ENCODE results near the gene CCNJL. TPM values are rescaled to one million over a fixed set of nuclear protein-coding genes. Genes with fewer than 3 reads are reported as not detected.

CCNJL gene
- total and polyA plus RNA-seq, 4 donors = 0.07 to 0.84 (median 0.63) TPM

DNA sequence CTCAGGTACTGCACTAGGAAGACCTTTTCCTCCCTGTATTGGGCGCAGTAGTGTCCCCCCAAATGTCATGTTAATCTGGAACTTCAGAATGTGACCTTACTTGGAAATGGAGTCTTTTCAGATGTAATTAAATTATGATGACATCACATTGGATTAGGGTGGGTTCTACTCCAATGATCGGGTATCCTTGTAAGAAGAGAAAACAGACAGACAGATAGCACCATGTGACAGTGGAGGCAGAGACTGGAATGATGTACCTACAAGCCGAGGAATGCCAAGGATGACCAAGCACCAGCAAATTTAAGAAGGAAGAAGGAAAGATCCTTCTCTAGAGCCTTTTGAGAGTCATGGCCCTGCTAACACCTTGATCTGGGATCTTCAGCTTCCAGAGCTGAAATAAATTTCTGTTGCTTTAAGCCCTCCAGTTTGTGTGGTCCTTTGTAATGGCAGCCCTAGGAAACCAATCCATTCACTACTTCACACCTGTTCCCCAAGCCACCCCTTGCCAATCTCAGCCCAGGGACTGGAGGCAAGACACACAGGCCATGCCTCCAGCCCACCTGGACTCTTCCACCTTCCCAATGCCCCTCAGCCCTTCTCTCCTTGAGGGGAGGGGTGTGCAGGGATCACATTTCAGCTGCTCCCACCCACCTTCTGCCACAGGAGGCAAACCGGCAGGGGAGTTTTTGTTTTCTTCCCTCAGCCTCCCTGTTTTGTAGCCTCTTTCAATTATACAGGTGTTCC is 1.6 kb downstream of the CCNJL start:
- Histone ChIP-seq H3K27me3 (ENCODE audit: control insufficient read depth in 4 of 4, insufficient read depth in 4 of 4, low read length in 3 of 4) (peaks cover 0 to 9% (median 2%) of the 10 kb centered on the region in 4 donors), H3K36me3 (ENCODE audit: control insufficient read depth in 4 of 4, insufficient read depth in 3 of 4, low read depth in 1 of 4, low read length in 3 of 4) (no peaks in the 10 kb centered on the region), H3K4me3 (ENCODE audit: low read depth in 1 of 3, low read length in 3 of 3) (no peak overlapping the region), H3K9ac (ENCODE audit: low read depth in 1 of 2, low read length in 2 of 2) (no peak overlapping the region), H3K27ac (ENCODE audit: low read depth in 1 of 2, low read length in 2 of 2) (no peak overlapping the region), H3K4me1 (ENCODE audit: control insufficient read depth in 4 of 4, insufficient read depth in 4 of 4, low read length in 3 of 4) (peaks cover 0 to 11% (median 2%) of the 10 kb centered on the region in 4 donors), H3K9me3 (ENCODE audit: control insufficient read depth in 4 of 4, low read length in 3 of 4) (no peaks in the 10 kb centered on the region)
- TF ChIP-seq FOXA1 (IDR thresholded peaks at IDR 0.05) (no peak), RAD21 (IDR thresholded peaks at IDR 0.05) (no peak), RXRA (IDR thresholded peaks at IDR 0.05) (no peak), REST (IDR thresholded peaks at IDR 0.05) (no peak), JUND (IDR thresholded peaks at IDR 0.05) (no peak), HNF4A (conservative IDR thresholded peaks at IDR 0.05) (no peak), GABPA (IDR thresholded peaks at IDR 0.05 in 1 of 2, conservative IDR thresholded peaks at IDR 0.05 in 1 of 2) (no peak), TAF1 (conservative IDR thresholded peaks at IDR 0.05) (no peak), EGR1 (IDR thresholded peaks at IDR 0.05; ENCODE audit: low read depth in 2 of 2) (no peak), SP1 (IDR thresholded peaks at IDR 0.05) (no peak), YY1 (IDR thresholded peaks at IDR 0.05) (no peak), NR2F2 (IDR thresholded peaks at IDR 0.05) (no peak), HNF4G (IDR thresholded peaks at IDR 0.05) (no peak), FOXA2 (IDR thresholded peaks at IDR 0.05) (no peak)
- TF ChIP-seq, protein P1, sequence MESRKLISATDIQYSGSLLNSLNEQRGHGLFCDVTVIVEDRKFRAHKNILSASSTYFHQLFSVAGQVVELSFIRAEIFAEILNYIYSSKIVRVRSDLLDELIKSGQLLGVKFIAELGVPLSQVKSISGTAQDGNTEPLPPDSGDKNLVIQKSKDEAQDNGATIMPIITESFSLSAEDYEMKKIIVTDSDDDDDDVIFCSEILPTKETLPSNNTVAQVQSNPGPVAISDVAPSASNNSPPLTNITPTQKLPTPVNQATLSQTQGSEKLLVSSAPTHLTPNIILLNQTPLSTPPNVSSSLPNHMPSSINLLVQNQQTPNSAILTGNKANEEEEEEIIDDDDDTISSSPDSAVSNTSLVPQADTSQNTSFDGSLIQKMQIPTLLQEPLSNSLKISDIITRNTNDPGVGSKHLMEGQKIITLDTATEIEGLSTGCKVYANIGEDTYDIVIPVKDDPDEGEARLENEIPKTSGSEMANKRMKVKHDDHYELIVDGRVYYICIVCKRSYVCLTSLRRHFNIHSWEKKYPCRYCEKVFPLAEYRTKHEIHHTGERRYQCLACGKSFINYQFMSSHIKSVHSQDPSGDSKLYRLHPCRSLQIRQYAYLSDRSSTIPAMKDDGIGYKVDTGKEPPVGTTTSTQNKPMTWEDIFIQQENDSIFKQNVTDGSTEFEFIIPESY (IDR thresholded peaks at IDR 0.05) = no peak
- TF ChIP-seq, protein P2, sequence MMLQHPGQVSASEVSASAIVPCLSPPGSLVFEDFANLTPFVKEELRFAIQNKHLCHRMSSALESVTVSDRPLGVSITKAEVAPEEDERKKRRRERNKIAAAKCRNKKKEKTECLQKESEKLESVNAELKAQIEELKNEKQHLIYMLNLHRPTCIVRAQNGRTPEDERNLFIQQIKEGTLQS (IDR thresholded peaks at IDR 0.05) = no peak
- TF ChIP-seq, protein P3, sequence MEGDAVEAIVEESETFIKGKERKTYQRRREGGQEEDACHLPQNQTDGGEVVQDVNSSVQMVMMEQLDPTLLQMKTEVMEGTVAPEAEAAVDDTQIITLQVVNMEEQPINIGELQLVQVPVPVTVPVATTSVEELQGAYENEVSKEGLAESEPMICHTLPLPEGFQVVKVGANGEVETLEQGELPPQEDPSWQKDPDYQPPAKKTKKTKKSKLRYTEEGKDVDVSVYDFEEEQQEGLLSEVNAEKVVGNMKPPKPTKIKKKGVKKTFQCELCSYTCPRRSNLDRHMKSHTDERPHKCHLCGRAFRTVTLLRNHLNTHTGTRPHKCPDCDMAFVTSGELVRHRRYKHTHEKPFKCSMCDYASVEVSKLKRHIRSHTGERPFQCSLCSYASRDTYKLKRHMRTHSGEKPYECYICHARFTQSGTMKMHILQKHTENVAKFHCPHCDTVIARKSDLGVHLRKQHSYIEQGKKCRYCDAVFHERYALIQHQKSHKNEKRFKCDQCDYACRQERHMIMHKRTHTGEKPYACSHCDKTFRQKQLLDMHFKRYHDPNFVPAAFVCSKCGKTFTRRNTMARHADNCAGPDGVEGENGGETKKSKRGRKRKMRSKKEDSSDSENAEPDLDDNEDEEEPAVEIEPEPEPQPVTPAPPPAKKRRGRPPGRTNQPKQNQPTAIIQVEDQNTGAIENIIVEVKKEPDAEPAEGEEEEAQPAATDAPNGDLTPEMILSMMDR (IDR thresholded peaks at IDR 0.05; ENCODE audit: low read depth, low read length, missing input control) = no peak
- TF ChIP-seq, protein P4, sequence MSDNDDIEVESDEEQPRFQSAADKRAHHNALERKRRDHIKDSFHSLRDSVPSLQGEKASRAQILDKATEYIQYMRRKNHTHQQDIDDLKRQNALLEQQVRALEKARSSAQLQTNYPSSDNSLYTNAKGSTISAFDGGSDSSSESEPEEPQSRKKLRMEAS (IDR thresholded peaks at IDR 0.05) = no peak
- DNase-seq (ENCODE audit: low spot score) = no peak
- 77% methylated on average over 4 of the region's 4 CpGs for WGBS

All from liver (tissue), 9 donors.